Spleen (tissue), 13 donors: ENCODE measurements around the gene TEX101. TPM values are rescaled to one million over a fixed set of nuclear protein-coding genes. Genes with fewer than 3 reads are reported as not detected.
"Not testable (repeated sequence)": the region's sequence is repeated elsewhere in the genome, so short reads cannot be mapped to it uniquely, and the experiment has no call there.

Source experiments
- DNase-seq: peaks from one replicate; pipeline ENCODE4 v3.0.0-alpha.2; 2020
- H3K27ac ChIP-seq, 8 donors: fragments of 200-600 bp; sonication (generic) in 7 of 8; 1 replicate in 4 of 8; 2 replicates in 4 of 8; pipeline versions ENCODE4 v1.5.0 to v1.8.0; 2016 to 2021; ENCODE audit warnings: inconsistent platforms in 4 of 8, mild to moderate bottlenecking in 4 of 8, moderate library complexity in 1 of 8
- H3K27me3 ChIP-seq, 7 donors: fragments of 200-600 bp; sonication (generic) in 6 of 7; replicated peaks in 1 of 7; 1 replicate in 4 of 7; 2 replicates in 3 of 7; pipeline versions ENCODE4 v1.5.0 to v1.8.0; 2016 to 2021; ENCODE audit warnings: inconsistent platforms in 3 of 7, mild to moderate bottlenecking in 1 of 7
- H3K36me3 ChIP-seq, 6 donors: fragments of 200-600 bp; sonication (generic) in 5 of 6; 1 replicate in 4 of 6; 2 replicates in 2 of 6; pipeline versions ENCODE4 v1.5.0 to v1.8.0; 2016 to 2021; ENCODE audit warnings: inconsistent platforms in 2 of 6
- H3K4me1 ChIP-seq, 6 donors: fragments of 200-600 bp; sonication (generic) in 5 of 6; 1 replicate in 3 of 6; 2 replicates in 3 of 6; pipeline versions ENCODE4 v1.5.0 to v1.8.0; 2016 to 2021; ENCODE audit warnings: inconsistent platforms in 3 of 6
- H3K4me3 ChIP-seq, 8 donors: fragments of 200-600 bp; sonication (generic) in 7 of 8; 1 replicate in 4 of 8; 2 replicates in 4 of 8; pipeline versions ENCODE4 v1.5.0 to v1.8.0; 2016 to 2021; ENCODE audit warnings: inconsistent platforms in 4 of 8, mild to moderate bottlenecking in 4 of 8, moderate library complexity in 2 of 8
- H3K9me3 ChIP-seq, 8 donors: fragments of 200-600 bp; sonication (generic) in 7 of 8; 1 replicate in 4 of 8; 2 replicates in 4 of 8; pipeline versions ENCODE4 v1.5.0 to v1.8.0; 2016 to 2021; ENCODE audit warnings: inconsistent platforms in 4 of 8
- POLR2A ChIP-seq, 3 donors: fragments of 450-650 bp; IDR thresholded peaks; one replicate each; pipeline ENCODE4 v1.5.1; 2017; ENCODE audit warnings: antibody characterized with exemption in 3 of 3, mild to moderate bottlenecking in 1 of 3
- POLR2AphosphoS5 ChIP-seq, 3 donors: sonication (generic); formaldehyde crosslinking; IDR thresholded peaks; one replicate each; pipeline ENCODE4 v1.5.1; 2017; ENCODE audit warnings: antibody characterized with exemption in 3 of 3
- WGBS, 5 donors: extraction: QIAGEN DNeasy Blood & Tissue Kit in 3 of 5; methylation state at CpG; one replicate each; pipeline versions ENCODE4 v1.1.5 to v1.1.7; 2013 to 2018; 5-methylcytosine and 5-hydroxymethylcytosine counted together
- intact Hi-C: fragments of 100-400 bp; cut with DNase I; formaldehyde crosslinking; loops from one replicate; pipeline ENCODE4 v1.15.0; 2023; ENCODE audit warnings: low total_unique reads
- long read RNA-seq, 2 donors: transcript quantifications; one replicate each; lab custom pipeline, GENCODE V29; 2026
- polyA plus RNA-seq, 3 donors: library from polyadenylated mRNA; stranded (reverse); fragments of 200-250 nt; gene quantifications; one replicate each; pipeline ENCODE4 v1.2.1, GENCODE V29; 2013
- total RNA-seq, 7 donors: library from RNA; depleted of rRNA in 3 of 7; stranded (reverse); fragments of >200 nt in 3 of 7; fragmentation: NEBNext Ultra II Directional in 4 of 7; extraction: Animal tissue kit (Norgen Biotek cat#: 25700) in 4 of 7; gene quantifications; one replicate each; pipeline versions ENCODE4 v1.1.0 to v1.2.1, GENCODE V29; 2016 to 2021
- TF ChIP-seq, protein P1 (sequence below), 11 experiments: fragments of 200-600 bp in 7 of 11; fragments of 450-650 bp in 4 of 11; sonication (generic) in 4 of 11; IDR thresholded peaks in 8 of 11; conservative IDR thresholded peaks in 3 of 11; 1 replicate in 7 of 11; 2 replicates in 4 of 11; pipeline versions ENCODE4 v1.4.0 to v1.8.0; 2016 to 2021; ENCODE audit warnings: antibody characterized with exemption in 11 of 11, inconsistent platforms in 4 of 11, mild to moderate bottlenecking in 1 of 11
- donor health status: healthy with polysubstance abuse.
- donor health status: DM: no; HTN: no; CAD: no; lungs with moderate emphysema.
- donor health status: DM: no; HTN: no; CAD: no.
- donor health status: Bipolar disorder and iron deficiency.
- donor health status: healthy.
- donor health status: DM: no; HTN: no; CAD: no.
- donor health status: DM: yes; HTN: yes; CAD: no.

TEX101 gene, protein sequence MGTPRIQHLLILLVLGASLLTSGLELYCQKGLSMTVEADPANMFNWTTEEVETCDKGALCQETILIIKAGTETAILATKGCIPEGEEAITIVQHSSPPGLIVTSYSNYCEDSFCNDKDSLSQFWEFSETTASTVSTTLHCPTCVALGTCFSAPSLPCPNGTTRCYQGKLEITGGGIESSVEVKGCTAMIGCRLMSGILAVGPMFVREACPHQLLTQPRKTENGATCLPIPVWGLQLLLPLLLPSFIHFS
- total RNA-seq (not detected), polyA plus RNA-seq (not detected)
- long read RNA-seq, donor 1 = 0 reads
- long read RNA-seq, donor 2, partial matches to known transcripts = 5 of 5 reads
- long read RNA-seq, donor 2, other reads (novel, unspliced or antisense) = 0 of 5 reads

- DNase-seq = no peak
- H3K4me3 ChIP-seq = no peak within 1 kb of the TSS
- H3K27ac ChIP-seq = no peak within 1 kb of the TSS
- H3K4me1 ChIP-seq = no peaks in the 10 kb centered on the region
- H3K9me3 ChIP-seq = peaks cover 0 to 18% (median 0%) of the 10 kb centered on the region in 8 donors
- H3K27me3 ChIP-seq = no peaks in the 10 kb centered on the region
- WGBS, 5 donors = 92 to 96% (median 94%) methylated on average over 20 to 21 of the region's 21 CpGs
- intact Hi-C loops = no loop called here
- no peaks in the 10 kb centered on the region for H3K36me3 ChIP-seq
- TF ChIP-seq, protein P1, sequence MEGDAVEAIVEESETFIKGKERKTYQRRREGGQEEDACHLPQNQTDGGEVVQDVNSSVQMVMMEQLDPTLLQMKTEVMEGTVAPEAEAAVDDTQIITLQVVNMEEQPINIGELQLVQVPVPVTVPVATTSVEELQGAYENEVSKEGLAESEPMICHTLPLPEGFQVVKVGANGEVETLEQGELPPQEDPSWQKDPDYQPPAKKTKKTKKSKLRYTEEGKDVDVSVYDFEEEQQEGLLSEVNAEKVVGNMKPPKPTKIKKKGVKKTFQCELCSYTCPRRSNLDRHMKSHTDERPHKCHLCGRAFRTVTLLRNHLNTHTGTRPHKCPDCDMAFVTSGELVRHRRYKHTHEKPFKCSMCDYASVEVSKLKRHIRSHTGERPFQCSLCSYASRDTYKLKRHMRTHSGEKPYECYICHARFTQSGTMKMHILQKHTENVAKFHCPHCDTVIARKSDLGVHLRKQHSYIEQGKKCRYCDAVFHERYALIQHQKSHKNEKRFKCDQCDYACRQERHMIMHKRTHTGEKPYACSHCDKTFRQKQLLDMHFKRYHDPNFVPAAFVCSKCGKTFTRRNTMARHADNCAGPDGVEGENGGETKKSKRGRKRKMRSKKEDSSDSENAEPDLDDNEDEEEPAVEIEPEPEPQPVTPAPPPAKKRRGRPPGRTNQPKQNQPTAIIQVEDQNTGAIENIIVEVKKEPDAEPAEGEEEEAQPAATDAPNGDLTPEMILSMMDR (IDR thresholded peaks at IDR 0.05 in 8 of 11, conservative IDR thresholded peaks at IDR 0.05 in 3 of 11) = no peak
- TF ChIP-seq POLR2A (IDR thresholded peaks at IDR 0.05) = no peak
- TF ChIP-seq POLR2AphosphoS5 (IDR thresholded peaks at IDR 0.05) = no peak
Measured at GRCh38 chr19:43414554-43414953, at the start of gene TEX101. Gene TEX101, plus strand, starts transcription at chr19:43414890. Its CDS starts 1,030 bp downstream, at chr19:43415920.

DNA sequence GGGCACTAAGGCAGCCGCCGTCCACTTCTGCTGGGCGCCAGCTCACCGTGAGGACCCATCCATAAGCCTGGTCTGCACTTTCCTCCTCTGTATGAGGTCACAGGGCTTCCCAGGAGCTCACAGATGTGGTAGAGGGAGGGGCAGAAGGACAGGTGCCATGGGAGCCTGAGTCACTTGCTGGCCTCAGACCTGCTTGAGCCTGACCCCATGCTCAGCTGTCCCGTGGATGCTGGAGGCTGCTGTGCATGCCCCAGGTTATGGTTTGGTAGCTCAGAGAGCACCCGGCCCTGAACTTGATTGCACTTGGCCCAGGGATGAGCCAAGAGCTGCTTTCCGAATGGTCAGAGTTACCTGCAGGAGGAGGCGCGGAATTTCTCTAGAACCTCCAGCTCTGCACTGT, 49.0 kb upstream of the TEX101 start:
- H3K36me3 ChIP-seq, H3K4me3 ChIP-seq, H3K9me3 ChIP-seq, H3K27ac ChIP-seq, H3K4me1 ChIP-seq, DNase-seq, H3K27me3 ChIP-seq, intact Hi-C loops: not testable (repeated sequence)
- TF ChIP-seq POLR2AphosphoS5 (IDR thresholded peaks at IDR 0.05) = peak in 2 of 3 donors; percentile 49 to 72
- WGBS, 5 donors = 81 to 91% (median 89%) methylated on average over 4 to 7 of the region's 9 CpGs

DNA sequence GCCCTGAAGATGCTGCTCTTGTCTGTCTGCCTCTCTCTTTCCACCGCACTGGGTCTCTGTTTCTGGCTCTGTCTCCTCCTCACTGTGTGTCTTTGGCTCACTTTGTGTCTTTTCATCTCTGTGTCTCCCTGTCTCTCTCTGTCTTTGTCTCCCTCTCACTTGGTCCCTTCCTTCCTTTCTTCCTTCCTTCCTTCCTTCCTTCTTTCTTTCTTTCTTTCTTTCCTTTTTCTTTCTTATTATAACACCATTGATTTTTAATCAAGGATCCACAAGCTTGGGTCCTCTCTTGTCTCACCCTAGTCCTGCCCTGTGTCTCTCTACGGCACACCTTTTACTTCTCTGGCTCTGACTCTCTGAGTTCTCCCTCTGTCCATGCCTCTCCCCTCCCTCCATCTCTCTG, 46.9 kb upstream of the TEX101 start:
- H3K36me3 ChIP-seq = no peaks in the 10 kb centered on the region
- no peaks in the 10 kb centered on the region for H3K9me3 ChIP-seq
- H3K4me3 ChIP-seq = no peak overlapping the region
- intact Hi-C loops = no loop called here
- H3K4me1 ChIP-seq = no peaks in the 10 kb centered on the region
- WGBS, 5 donors = 84 to 92% (median 86%) methylated on average over 2 of the region's 2 CpGs
- no peak for DNase-seq
- TF ChIP-seq, protein P1 (IDR thresholded peaks at IDR 0.05 in 8 of 11, conservative IDR thresholded peaks at IDR 0.05 in 3 of 11) = no peak
- TF ChIP-seq POLR2A (IDR thresholded peaks at IDR 0.05) (no peak), POLR2AphosphoS5 (IDR thresholded peaks at IDR 0.05) (no peak)
- peaks cover 0 to 4% (median 0%) of the 10 kb centered on the region in 7 donors for H3K27me3 ChIP-seq
- H3K27ac ChIP-seq = no peak overlapping the region

GRCh38 chr19:43368897-43369296, 45.8 kb upstream of the TEX101 start:
- H3K27me3 ChIP-seq, H3K4me3 ChIP-seq, intact Hi-C loops, H3K36me3 ChIP-seq, H3K9me3 ChIP-seq, H3K4me1 ChIP-seq, H3K27ac ChIP-seq, DNase-seq: not testable (repeated sequence)
- 68 to 77% (median 70%) methylated on average over 5 of the region's 9 CpGs for WGBS, 5 donors

- Histone ChIP-seq H3K36me3 (no peaks in the 10 kb centered on the region), H3K27ac (no peak overlapping the region), H3K9me3 (no peaks in the 10 kb centered on the region), H3K4me3 (no peak overlapping the region), H3K4me1 (no peaks in the 10 kb centered on the region), H3K27me3 (peaks cover 0 to 4% (median 0%) of the 10 kb centered on the region in 7 donors)
- intact Hi-C loops = no loop called here
- DNase-seq = no peak
- no peak for TF ChIP-seq POLR2A (IDR thresholded peaks at IDR 0.05)
- TF ChIP-seq, protein P1 (IDR thresholded peaks at IDR 0.05 in 8 of 11, conservative IDR thresholded peaks at IDR 0.05 in 3 of 11) = no peak
- no peak for TF ChIP-seq POLR2AphosphoS5 (IDR thresholded peaks at IDR 0.05)
- 81 to 93% (median 91%) methylated on average over 8 of the region's 8 CpGs for WGBS, 5 donors
Measured at GRCh38 chr19:43371909-43372308, 42.8 kb upstream of the TEX101 start.
